Activated CD8-positive, alpha-beta memory T cell treated with anti-CD3 and anti-CD28 coated beads, Interleukin-2, amount 50 U/mL, for 24 hours (primary cell): ENCODE measurements around the gene GRB10.
"Not testable (repeated sequence)": the region's sequence is repeated elsewhere in the genome, so short reads cannot be mapped to it uniquely, and the experiment has no call there.

ENCODE experiments used
- DNase-seq: peaks from one replicate; pipeline ENCODE4 v3.0.0-alpha.2; 2020; ENCODE audit errors: extremely low read depth

Gene GRB10

GRCh38 chr7:50582271-50582670 lies 200.4 kb downstream of the GRB10 start:
- DNase-seq: not testable (repeated sequence)

GRCh38 chr7:50580666-50581065 lies 202.0 kb downstream of the GRB10 start:
- not testable (repeated sequence) for DNase-seq

GRCh38 chr7:50580057-50580456 lies 202.6 kb downstream of the GRB10 start:
- DNase-seq: no peak

GRCh38 chr7:50578105-50578504 lies 204.6 kb downstream of the GRB10 start:
- DNase-seq: not testable (repeated sequence)

- no peak for DNase-seq
Observed at GRCh38 chr7:50577569-50577968, 205.1 kb downstream of the GRB10 start.

GRCh38 chr7:50576388-50576787 lies 206.3 kb downstream of the GRB10 start:
- not testable (repeated sequence) for DNase-seq

- DNase-seq: no peak
Observed at GRCh38 chr7:50567715-50568261, 214.9 kb downstream of the GRB10 start.

- DNase-seq: no peak
Observed at GRCh38 chr7:50565977-50566376, 216.7 kb downstream of the GRB10 start.

- no peak for DNase-seq
Observed at GRCh38 chr7:50565559-50565916, 217.2 kb downstream of the GRB10 start.

- no peak for DNase-seq
Observed at GRCh38 chr7:50564640-50565558, 217.8 kb downstream of the GRB10 start, which contains the start of gene DDC. DDC (minus strand) TSS chr7:50565405; CDS start chr7:50544085, 21,320 bp downstream.

GRCh38 chr7:50564171-50564570 lies 218.5 kb downstream of the GRB10 start:
- DNase-seq: no peak

GRCh38 chr7:50562136-50562535 lies 220.6 kb downstream of the GRB10 start:
- DNase-seq: no peak

GRCh38 chr7:50560865-50561351 lies 221.8 kb downstream of the GRB10 start:
- no peak for DNase-seq

GRCh38 chr7:50559881-50560280 lies 222.8 kb downstream of the GRB10 start:
- no peak for DNase-seq

- no peak for DNase-seq
Observed at GRCh38 chr7:50558294-50559053, 224.2 kb downstream of the GRB10 start.

- DNase-seq: no peak
Observed at GRCh38 chr7:50557099-50557498, 225.6 kb downstream of the GRB10 start.

- no peak for DNase-seq
Observed at GRCh38 chr7:50556247-50556991, 226.3 kb downstream of the GRB10 start.

GRCh38 chr7:50555594-50556140 lies 227.0 kb downstream of the GRB10 start:
- DNase-seq: no peak

GRCh38 chr7:50554431-50555322 lies 228.0 kb downstream of the GRB10 start:
- no peak for DNase-seq

- no peak for DNase-seq
Observed at GRCh38 chr7:50553973-50554372, 228.7 kb downstream of the GRB10 start.
